GM21619 (cell line): Measurements from ENCODE around the gene RTN4RL2.
A peak's percentile ranks its signal among the peaks of the same experiment; 100 is the strongest.
"Not testable (repeated sequence)": the region's sequence is repeated elsewhere in the genome, so short reads cannot be mapped to it uniquely, and the experiment has no call there.

Experiments used
- ATAC-seq: cut with Tn5 transposase; IDR thresholded peaks from one replicate; pipeline ENCODE4 v1.9.1; 2021; ENCODE audit not compliant: unreplicated experiment

Gene RTN4RL2

GRCh38 chr11:57432714-57433163, 27.6 kb upstream of the RTN4RL2 start:
- no peak for ATAC-seq

- ATAC-seq: no peak
Observed at GRCh38 chr11:57434640-57435546, 25.4 kb upstream of the RTN4RL2 start.

- ATAC-seq: no peak
Observed at GRCh38 chr11:57436031-57436430, 24.3 kb upstream of the RTN4RL2 start.

DNA sequence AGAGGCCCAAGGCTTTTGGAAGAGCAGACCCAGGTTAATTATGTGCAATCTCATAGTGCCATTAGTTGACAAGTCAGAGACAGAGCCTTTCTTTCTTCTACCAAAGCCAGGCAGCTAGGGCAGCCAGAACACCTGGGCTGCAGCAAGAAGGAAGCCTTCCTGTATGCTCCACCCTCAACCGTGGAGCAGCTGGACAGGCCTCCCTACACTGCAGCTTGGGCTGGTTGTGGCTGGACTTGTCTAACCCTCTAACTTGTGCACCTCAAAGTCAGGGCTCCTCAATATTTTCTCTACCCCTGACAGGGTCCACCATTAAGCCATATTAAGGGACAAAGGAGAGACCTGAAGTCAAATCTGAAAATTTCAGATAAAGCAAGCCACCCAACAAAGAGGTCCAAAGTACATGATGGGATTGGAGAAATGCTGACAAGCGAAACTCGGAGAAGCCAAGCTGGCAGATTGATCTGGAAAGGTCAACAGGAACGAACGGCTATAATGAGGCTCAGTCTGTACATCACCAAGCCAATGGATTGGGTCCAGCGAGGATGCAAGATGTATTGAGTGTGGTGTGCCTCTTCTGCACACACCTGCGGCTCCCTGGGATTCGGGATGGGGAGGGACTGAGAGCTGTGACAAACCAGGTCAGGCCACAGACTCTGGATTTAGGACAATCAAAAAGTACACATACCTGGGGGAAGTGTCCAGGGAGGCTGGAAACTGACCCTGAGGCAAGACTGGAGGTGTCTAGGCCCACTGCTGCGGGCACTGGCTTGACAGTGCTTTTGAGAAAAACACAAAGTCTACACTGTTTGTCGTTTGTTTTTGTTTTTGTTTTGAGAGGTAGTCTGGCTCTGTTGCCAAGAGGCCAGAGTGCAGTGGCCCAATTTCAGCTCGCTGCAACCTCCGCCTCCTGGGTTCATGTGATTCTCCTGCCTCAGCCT, 21.7 kb upstream of the RTN4RL2 start:
- no peak for ATAC-seq

DNA sequence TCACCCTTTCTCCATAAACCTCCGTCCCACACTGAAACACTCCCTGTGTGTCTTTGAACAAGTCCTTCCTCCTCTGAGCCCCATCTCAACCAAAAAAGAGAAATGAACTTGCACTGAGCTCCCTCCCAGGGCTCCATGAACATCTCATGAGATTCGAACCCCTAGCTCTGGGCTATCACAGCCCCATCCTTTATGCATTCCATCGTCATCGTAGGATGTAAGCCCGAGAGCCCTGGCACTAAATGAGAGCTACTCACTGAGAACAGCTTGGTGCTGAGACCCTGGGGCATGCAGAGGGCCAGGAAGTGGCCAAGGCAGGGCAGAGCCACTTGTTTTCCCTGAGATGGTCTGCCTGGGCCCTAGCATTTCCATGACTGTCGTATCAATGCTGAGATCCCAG, 20.5 kb upstream of the RTN4RL2 start:
- no peak for ATAC-seq

DNA sequence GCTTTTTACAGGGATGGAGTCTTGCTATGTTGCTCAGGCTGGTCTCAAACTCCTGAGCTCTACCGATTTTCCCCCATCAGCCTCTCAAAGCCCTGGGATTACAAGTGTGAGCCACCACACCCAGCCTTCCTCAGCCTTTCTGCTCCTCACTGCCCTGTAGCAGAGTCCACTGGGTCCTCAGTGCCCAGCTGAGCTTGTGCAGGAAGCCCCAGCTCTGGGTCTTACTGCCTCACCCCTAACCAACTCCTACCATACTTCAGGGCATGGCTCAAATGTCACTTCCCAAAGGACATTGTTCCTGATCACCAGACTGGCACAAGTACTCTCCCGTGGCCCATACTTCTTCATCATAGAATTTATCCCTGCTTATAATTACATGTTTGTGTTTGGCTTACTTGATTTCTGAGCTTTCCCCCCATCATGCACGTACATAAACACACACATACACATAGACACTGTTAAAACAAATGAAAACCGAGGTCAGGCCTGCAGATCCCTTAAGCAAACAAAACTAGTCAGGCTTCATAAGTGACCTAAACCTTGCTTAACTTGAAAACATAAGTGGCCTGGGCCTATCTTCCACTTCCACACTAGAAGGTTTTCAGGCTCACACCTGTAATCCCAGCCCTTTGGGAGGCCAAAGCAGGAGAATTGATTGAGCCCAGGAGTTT, 19.4 kb upstream of the RTN4RL2 start:
- no peak for ATAC-seq

DNA sequence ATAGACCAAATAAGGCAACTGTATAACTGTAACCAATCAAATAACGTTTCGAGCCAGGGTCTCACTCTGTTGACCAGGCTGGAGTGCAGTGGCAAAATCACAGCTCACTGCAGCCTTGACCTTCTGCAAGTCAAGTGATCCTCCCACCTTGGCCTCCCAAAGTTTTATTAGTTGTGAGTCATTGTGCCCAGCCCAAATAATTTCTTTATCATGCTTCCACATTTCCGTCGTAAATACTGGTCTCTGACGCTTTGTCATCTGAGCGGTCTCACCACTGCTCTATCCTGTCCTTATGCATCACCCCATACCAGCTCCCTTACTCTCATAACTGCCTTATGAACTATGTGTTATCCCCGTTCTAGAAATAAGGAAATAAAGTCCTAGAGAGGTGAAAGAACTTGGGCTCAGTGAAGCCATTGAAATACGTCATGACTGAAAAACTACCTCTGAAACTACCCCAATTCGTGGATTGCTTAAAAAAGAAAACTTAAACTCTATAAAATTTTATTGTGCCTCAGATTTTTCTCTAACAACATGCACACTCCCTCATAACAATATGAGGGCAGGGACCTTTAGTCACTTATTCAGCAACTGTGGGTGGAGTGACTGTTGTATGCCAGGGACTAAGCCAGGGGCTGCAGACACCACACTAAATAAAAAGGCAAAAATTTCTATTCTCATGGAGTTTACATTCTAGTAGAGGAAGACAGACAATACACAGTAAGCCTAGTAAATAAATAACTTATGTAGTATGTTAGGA, 15.8 kb upstream of the RTN4RL2 start:
- no peak for ATAC-seq

- ATAC-seq: not testable (repeated sequence)
Observed at GRCh38 chr11:57445122-57445394, 15.3 kb upstream of the RTN4RL2 start.

DNA sequence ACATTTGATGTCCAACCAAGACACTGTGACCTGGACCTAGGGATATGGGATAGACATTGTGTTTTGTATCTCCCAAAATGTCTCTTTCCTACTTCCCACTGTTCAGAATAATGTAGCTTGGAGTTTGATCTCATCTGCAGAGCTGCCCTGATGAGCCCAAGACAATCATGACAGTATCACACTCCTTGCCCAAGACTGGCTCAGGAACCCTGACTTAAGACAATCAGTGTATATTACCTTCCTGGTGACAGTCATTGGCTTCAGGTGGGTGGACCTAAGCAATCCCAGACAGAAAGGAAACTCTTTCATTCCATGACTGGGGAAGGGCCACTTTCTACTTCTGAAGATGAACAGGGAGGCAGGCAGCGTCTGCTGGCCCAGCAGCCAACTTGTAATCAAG, 14.3 kb upstream of the RTN4RL2 start:
- no peak for ATAC-seq

- no peak for ATAC-seq
Observed at GRCh38 chr11:57453543-57454177, 6.7 kb upstream of the RTN4RL2 start.

DNA sequence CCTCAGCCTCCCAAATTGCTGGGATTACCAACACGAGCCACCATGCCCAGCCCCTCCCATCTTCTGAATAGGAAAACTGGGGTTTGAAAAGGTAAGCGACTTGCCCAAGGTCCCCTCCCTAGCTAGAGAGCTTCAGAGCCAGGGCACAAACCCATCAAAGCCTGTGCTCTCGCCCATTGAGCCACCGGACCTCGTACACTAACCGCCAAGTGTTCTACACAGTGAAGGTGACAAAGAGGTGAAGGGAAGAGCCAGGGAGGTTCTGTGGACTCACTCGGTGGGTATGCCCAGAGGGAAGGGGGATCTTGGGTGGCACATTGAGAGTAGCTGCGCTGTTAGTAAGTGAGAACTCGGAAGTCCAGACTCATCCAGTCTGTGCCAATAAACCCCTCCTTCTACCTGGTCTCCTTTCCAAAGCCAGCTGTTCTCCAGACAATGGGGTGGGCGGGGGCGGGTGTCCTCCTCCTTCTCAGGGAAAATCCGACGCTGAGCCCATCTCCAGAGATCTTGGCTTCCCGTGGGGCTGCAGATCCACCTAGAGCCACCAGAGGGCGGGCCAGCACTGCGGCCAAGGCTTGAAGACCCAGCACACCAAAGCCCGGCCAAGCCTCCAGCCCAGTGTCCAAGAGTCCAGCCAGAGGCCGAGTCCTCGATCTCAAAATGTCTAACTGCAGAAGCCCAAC, 3.2 kb upstream of the RTN4RL2 start:
- ATAC-seq: peak; percentile 58

GRCh38 chr11:57457643-57458023, 2.7 kb upstream of the RTN4RL2 start:
- peak; percentile 25 for ATAC-seq

DNA sequence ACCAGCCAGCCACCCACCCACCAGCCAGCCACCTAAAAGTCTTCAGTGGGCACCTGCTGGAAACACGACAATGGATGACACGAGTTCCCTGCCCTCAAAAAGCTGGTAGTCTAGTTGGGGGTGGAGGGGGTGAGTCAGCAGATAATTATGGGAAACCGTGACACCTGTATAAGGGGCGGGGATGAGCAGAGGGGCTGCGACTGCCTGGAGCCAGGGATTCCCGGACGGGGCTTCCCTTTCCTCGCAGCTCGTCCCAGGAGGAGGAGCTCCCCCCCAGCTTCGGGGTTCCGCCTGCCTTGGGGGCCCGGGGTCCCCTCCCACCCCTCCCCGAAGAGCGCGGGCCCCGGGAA, 2.3 kb upstream of the RTN4RL2 start:
- ATAC-seq: no peak

DNA sequence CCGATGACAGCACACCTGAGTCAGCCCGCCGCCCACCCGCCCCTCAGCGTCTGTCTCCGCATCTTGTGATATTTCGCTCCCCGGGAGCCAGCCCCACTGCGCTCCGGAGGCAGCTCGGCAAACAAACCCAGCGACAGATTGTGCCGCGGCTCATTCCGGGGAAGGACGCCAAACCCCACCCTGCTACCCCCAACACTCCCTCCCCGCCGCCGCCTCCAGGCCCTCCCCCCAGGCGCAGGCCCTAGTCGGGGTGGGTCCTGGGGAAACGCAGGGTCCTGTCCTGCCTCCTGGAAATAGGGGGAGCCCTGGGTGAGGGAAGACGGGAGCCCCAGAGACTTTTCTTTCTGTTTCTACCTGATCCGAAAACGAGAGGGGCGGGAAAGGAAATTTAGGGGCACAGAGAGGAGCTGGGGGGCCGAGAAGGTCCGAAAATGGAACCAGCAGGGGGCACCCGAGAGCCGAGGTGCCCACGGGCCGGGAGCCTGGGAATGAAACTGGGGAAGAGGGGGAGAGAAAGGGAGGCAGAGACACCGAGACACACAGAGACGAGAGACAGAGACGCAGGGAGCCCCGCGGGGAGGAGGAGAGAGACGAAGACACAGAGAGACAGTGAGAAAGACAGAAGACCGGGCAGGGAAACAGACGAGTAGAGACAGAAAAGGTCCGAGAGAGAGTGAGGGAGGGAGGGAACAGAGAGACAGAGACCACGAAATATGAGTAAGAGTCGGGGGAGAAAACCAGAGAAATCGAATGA, 1.7 kb upstream of the RTN4RL2 start:
- no peak for ATAC-seq

GRCh38 chr11:57459164-57460021, 935 bp upstream of the RTN4RL2 start:
- ATAC-seq: no peak

- ATAC-seq: no peak
Observed at GRCh38 chr11:57460758-57461749, 726 bp downstream of the RTN4RL2 start.
